ENCODE data around the gene SEMA5A. TPM values are rescaled to one million over a fixed set of nuclear protein-coding genes. Genes with fewer than 3 reads are reported as not detected.

The SEMA5A gene
- total RNA-seq, 1 experiment from 2014 or later = 9.3 TPM

DNA sequence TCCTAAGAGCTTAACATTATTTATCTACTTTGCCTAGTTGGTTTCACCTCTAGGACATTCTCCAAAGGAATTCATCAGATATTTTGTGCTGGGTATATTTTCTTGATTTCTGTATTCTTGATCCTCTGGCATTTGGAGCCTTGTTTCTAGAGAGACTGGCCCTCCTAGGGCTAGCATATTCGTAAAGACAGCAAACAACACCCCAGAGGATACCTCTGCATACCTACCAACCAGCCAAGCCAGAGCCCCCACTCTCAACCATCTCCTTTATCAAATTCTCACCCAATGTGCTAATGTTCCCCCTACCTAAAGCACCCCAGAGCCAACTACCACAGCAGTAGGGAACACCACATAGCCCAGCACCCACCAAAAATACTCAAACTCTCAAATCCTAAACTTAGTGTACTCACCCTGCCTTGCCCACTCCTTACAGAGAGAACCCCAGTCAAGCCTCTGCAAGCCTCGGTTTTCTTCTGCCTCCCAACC is 149.5 kb downstream of the SEMA5A start (continued):
- TF ChIP-seq NR3C1 (CRISPR knock-in tag; conservative IDR thresholded peaks at IDR 0.05; ENCODE audit: low read depth) = no peak
- TF ChIP-seq TCF7 (CRISPR knock-in tag; IDR thresholded peaks at IDR 0.05; ENCODE audit: low read depth) = no peak
- TF ChIP-seq ZNF423 (CRISPR knock-in tag; IDR thresholded peaks at IDR 0.05) = no peak
- TF ChIP-seq, protein P1, sequence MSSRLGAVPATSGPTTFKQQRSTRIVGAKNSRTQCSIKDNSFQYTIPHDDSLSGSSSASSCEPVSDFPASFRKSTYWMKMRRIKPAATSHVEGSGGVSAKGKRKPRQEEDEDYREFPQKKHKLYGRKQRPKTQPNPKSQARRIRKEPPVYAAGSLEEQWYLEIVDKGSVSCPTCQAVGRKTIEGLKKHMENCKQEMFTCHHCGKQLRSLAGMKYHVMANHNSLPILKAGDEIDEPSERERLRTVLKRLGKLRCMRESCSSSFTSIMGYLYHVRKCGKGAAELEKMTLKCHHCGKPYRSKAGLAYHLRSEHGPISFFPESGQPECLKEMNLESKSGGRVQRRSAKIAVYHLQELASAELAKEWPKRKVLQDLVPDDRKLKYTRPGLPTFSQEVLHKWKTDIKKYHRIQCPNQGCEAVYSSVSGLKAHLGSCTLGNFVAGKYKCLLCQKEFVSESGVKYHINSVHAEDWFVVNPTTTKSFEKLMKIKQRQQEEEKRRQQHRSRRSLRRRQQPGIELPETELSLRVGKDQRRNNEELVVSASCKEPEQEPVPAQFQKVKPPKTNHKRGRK (CRISPR knock-in tag; IDR thresholded peaks at IDR 0.05; ENCODE audit: borderline replicate concordance) = no peak

DNA sequence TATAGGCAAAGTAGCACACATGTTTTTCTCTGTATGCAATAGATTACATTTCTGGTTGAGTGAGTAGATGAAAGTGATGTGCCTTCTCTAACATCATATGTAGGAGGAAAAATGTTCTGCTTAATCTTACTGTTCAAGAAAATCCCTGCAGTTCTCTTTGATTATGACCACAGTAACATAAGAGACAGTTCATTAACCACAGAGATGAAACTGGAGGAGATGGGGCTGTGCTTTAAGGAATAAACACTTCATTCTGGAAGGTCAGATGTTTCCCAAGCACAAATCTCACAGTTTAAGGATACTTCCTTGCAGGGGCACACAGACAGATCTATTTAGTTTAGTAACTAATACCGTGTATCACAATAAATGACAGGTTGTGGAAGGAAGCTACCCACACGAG is 150.2 kb downstream of the SEMA5A start:
- TF ChIP-seq CREB1 (CRISPR knock-in tag; IDR thresholded peaks at IDR 0.05) (no peak), ESRRA (CRISPR knock-in tag; IDR thresholded peaks at IDR 0.05; ENCODE audit: borderline replicate concordance) (no peak), GABPB1 (CRISPR knock-in tag; IDR thresholded peaks at IDR 0.05) (no peak), NR3C1 (CRISPR knock-in tag; conservative IDR thresholded peaks at IDR 0.05; ENCODE audit: low read depth) (no peak), IRF2 (CRISPR knock-in tag; IDR thresholded peaks at IDR 0.05; ENCODE audit: borderline replicate concordance, low read depth) (no peak)
- TF ChIP-seq, protein P2, sequence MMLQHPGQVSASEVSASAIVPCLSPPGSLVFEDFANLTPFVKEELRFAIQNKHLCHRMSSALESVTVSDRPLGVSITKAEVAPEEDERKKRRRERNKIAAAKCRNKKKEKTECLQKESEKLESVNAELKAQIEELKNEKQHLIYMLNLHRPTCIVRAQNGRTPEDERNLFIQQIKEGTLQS (CRISPR knock-in tag; conservative IDR thresholded peaks at IDR 0.05) = no peak
- TF ChIP-seq, protein P3, sequence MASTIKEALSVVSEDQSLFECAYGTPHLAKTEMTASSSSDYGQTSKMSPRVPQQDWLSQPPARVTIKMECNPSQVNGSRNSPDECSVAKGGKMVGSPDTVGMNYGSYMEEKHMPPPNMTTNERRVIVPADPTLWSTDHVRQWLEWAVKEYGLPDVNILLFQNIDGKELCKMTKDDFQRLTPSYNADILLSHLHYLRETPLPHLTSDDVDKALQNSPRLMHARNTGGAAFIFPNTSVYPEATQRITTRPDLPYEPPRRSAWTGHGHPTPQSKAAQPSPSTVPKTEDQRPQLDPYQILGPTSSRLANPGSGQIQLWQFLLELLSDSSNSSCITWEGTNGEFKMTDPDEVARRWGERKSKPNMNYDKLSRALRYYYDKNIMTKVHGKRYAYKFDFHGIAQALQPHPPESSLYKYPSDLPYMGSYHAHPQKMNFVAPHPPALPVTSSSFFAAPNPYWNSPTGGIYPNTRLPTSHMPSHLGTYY (CRISPR knock-in tag; IDR thresholded peaks at IDR 0.05) = no peak
- TF ChIP-seq, protein P4, sequence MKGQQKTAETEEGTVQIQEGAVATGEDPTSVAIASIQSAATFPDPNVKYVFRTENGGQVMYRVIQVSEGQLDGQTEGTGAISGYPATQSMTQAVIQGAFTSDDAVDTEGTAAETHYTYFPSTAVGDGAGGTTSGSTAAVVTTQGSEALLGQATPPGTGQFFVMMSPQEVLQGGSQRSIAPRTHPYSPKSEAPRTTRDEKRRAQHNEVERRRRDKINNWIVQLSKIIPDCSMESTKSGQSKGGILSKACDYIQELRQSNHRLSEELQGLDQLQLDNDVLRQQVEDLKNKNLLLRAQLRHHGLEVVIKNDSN (CRISPR knock-in tag; IDR thresholded peaks at IDR 0.05) = no peak
- H3K27ac Mint-ChIP-seq = no peak overlapping the region
- no peak for ATAC-seq
- peaks cover 6% of the 10 kb centered on the region for H3K9me3 Mint-ChIP-seq
- no peak overlapping the region for H3K4me3 Mint-ChIP-seq
- ChIA-PET CTCF (no interaction called here), POLR2A (no interaction called here)
- 0 out of 2 replicates have a peak, but pooled peaks cover 5% of the 10 kb centered on the region for H3K36me3 Mint-ChIP-seq
- no peak for DNase-seq (ENCODE audit: low spot score)
- H3K4me1 Mint-ChIP-seq = peaks cover 13% of the 10 kb centered on the region
- H3K27me3 Mint-ChIP-seq (ENCODE audit: low read depth) = no peaks in the 10 kb centered on the region

DNA sequence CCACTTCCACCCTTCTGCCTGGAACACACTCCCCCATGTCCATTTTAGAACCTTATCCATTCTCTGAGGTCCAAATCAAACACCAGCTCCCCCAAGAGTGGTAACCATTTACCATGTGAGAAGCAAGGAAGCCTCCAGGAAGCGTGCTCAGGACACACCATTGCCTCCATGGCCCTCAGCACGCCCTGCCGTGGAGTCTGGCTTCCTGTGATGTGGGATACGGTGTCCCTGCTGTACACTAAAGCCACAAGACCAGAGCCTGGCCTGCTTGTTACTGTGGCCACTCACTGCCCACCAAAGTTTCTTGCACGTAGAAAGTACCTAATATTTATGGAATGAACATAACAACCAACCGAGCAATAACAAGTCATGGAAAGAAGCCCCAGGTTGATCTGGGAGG is 151.7 kb downstream of the SEMA5A start:
- no peaks in the 10 kb centered on the region for H3K27me3 Mint-ChIP-seq (ENCODE audit: low read depth)
- POLR2A ChIA-PET = no interaction called here
- H3K27ac Mint-ChIP-seq = no peak overlapping the region
- no peaks in the 10 kb centered on the region; the same call in 1 of the 2 replicates for H3K9me3 Mint-ChIP-seq
- peaks cover 21% of the 10 kb centered on the region for H3K4me1 Mint-ChIP-seq
- CTCF ChIA-PET = no interaction called here
- TF ChIP-seq ZNF671 (CRISPR knock-in tag; IDR thresholded peaks at IDR 0.05) (no peak), ATF1 (CRISPR knock-in tag; IDR thresholded peaks at IDR 0.05) (no peak), ZNF423 (CRISPR knock-in tag; IDR thresholded peaks at IDR 0.05) (no peak), RORB (CRISPR knock-in tag; IDR thresholded peaks at IDR 0.05) (no peak)
- no peak for ATAC-seq
- no peak overlapping the region for H3K4me3 Mint-ChIP-seq
- H3K36me3 Mint-ChIP-seq = no peaks in the 10 kb centered on the region
- DNase-seq (ENCODE audit: low spot score) = no peak

DNA sequence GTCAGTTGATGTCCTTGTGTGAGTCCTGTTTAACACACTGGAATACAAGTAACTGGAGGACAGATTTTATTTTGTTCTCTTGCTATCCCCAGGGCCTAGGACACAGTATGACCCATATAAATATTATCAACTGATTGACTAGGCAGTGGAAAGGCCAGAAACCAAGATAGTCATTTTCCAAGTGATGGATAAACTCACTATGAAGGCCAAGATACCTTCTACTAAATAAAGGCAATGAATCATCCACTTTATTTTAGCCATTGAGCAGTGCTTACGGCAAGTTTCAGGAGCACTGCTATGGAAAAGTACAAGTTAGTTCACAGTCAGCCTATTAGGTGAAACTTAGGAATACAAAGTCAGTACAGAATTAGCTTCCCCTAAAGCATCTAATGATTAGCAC is 153.2 kb downstream of the SEMA5A start:
- no peaks in the 10 kb centered on the region for H3K9me3 Mint-ChIP-seq
- ATAC-seq (no peak), DNase-seq (ENCODE audit: low spot score) (no peak)
- H3K27ac Mint-ChIP-seq = no peak overlapping the region
- ChIA-PET CTCF (no interaction called here), POLR2A (no interaction called here)
- TF ChIP-seq MXD4 (CRISPR knock-in tag; IDR thresholded peaks at IDR 0.05; ENCODE audit: borderline replicate concordance) (no peak), NR3C1 (CRISPR knock-in tag; conservative IDR thresholded peaks at IDR 0.05; ENCODE audit: low read depth) (no peak)
- no peak overlapping the region for H3K4me3 Mint-ChIP-seq
- H3K4me1 Mint-ChIP-seq = peaks cover 24% of the 10 kb centered on the region
- H3K27me3 Mint-ChIP-seq (ENCODE audit: low read depth) = no peaks in the 10 kb centered on the region
- no peaks in the 10 kb centered on the region for H3K36me3 Mint-ChIP-seq

All from WTC11 (cell line).